HG03064 (cell line): ENCODE results near the gene PDSS2.
"Not testable (repeated sequence)": the region's sequence is repeated elsewhere in the genome, so short reads cannot be mapped to it uniquely, and the experiment has no call there.

Experiments
- ATAC-seq: cut with Tn5 transposase; IDR thresholded peaks from one replicate; pipeline ENCODE4 v1.9.1; 2021; ENCODE audit warnings: low read depth; ENCODE audit not compliant: unreplicated experiment

The PDSS2 gene

GRCh38 chr6:107280001-107280400 lies 179.4 kb downstream of the PDSS2 start:
- not testable (repeated sequence) for ATAC-seq

- ATAC-seq, result no peak
Observed at GRCh38 chr6:107275330-107275865, 184.0 kb downstream of the PDSS2 start.

- ATAC-seq, result no peak
Observed at GRCh38 chr6:107274288-107274687, 185.1 kb downstream of the PDSS2 start.

GRCh38 chr6:107272246-107272645 lies 187.1 kb downstream of the PDSS2 start:
- no peak for ATAC-seq

- ATAC-seq, result no peak
Observed at GRCh38 chr6:107271208-107271790, 188.1 kb downstream of the PDSS2 start.

GRCh38 chr6:107267634-107268033 lies 191.7 kb downstream of the PDSS2 start:
- ATAC-seq, result no peak

- ATAC-seq, result no peak
Observed at GRCh38 chr6:107267006-107267405, 192.4 kb downstream of the PDSS2 start.

GRCh38 chr6:107266563-107266962 lies 192.8 kb downstream of the PDSS2 start:
- ATAC-seq, result no peak

GRCh38 chr6:107264357-107264840 lies 195.0 kb downstream of the PDSS2 start:
- no peak for ATAC-seq

- no peak for ATAC-seq
Observed at GRCh38 chr6:107259951-107260350, 199.4 kb downstream of the PDSS2 start.

GRCh38 chr6:107248147-107248546 lies 211.2 kb downstream of the PDSS2 start:
- no peak for ATAC-seq

- no peak for ATAC-seq
Observed at GRCh38 chr6:107246972-107247615, 212.3 kb downstream of the PDSS2 start.

GRCh38 chr6:107246249-107246971 lies 213.0 kb downstream of the PDSS2 start:
- ATAC-seq, result no peak

- no peak for ATAC-seq
Observed at GRCh38 chr6:107244742-107245480, 214.5 kb downstream of the PDSS2 start.

GRCh38 chr6:107244082-107244741 lies 215.2 kb downstream of the PDSS2 start:
- no peak for ATAC-seq

GRCh38 chr6:107243471-107243870 lies 215.9 kb downstream of the PDSS2 start:
- ATAC-seq, result no peak

- no peak for ATAC-seq
Observed at GRCh38 chr6:107237992-107238660, 221.2 kb downstream of the PDSS2 start.

GRCh38 chr6:107235511-107235910 lies 223.9 kb downstream of the PDSS2 start:
- no peak for ATAC-seq

GRCh38 chr6:107235007-107235406 lies 224.4 kb downstream of the PDSS2 start:
- no peak for ATAC-seq

- ATAC-seq, result no peak
Observed at GRCh38 chr6:107231243-107231642, 228.1 kb downstream of the PDSS2 start.
